ENCODE measurements around the gene DSCAML1. TPM values are rescaled to one million over a fixed set of nuclear protein-coding genes. Genes with fewer than 3 reads are reported as not detected.

DSCAML1 gene
- total RNA-seq, 6 experiments from 2014 or later, result not detected

DNA sequence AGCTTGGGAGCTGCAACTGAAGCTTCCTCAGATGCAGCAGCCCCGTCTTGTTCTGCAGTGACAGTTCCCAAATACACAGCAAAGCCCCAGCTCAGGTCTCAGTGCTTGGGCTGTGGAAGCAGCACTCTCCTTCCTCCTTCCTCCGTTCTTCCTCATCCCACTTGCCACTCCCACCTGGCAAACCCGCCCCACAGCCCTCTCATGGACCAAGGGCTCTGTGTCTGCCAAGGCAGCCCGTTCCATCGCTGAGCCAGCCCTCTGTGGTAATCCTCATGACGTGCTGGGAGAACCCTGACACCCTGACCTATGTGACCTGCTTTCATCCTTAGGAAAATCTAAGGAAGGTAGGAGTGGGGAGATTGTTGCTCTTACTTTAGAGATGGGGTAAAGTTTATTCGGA is 157.0 kb downstream of the DSCAML1 start:
- TF ChIP-seq, protein P1, sequence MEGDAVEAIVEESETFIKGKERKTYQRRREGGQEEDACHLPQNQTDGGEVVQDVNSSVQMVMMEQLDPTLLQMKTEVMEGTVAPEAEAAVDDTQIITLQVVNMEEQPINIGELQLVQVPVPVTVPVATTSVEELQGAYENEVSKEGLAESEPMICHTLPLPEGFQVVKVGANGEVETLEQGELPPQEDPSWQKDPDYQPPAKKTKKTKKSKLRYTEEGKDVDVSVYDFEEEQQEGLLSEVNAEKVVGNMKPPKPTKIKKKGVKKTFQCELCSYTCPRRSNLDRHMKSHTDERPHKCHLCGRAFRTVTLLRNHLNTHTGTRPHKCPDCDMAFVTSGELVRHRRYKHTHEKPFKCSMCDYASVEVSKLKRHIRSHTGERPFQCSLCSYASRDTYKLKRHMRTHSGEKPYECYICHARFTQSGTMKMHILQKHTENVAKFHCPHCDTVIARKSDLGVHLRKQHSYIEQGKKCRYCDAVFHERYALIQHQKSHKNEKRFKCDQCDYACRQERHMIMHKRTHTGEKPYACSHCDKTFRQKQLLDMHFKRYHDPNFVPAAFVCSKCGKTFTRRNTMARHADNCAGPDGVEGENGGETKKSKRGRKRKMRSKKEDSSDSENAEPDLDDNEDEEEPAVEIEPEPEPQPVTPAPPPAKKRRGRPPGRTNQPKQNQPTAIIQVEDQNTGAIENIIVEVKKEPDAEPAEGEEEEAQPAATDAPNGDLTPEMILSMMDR (IDR thresholded peaks at IDR 0.05), result no peak
- peaks cover 43% of the 10 kb centered on the region for H3K27me3 Mint-ChIP-seq (ENCODE audit: insufficient read depth)
- no peaks in the 10 kb centered on the region for H3K9me3 Mint-ChIP-seq
- no peaks in the 10 kb centered on the region for H3K36me3 Mint-ChIP-seq (ENCODE audit: low read depth)
- H3K4me3 Mint-ChIP-seq, result no peak overlapping the region
- no peak for DNase-seq
- H3K4me1 Mint-ChIP-seq (ENCODE audit: low read depth), result no peaks in the 10 kb centered on the region
- H3K27ac Mint-ChIP-seq, result no peak overlapping the region

DNA sequence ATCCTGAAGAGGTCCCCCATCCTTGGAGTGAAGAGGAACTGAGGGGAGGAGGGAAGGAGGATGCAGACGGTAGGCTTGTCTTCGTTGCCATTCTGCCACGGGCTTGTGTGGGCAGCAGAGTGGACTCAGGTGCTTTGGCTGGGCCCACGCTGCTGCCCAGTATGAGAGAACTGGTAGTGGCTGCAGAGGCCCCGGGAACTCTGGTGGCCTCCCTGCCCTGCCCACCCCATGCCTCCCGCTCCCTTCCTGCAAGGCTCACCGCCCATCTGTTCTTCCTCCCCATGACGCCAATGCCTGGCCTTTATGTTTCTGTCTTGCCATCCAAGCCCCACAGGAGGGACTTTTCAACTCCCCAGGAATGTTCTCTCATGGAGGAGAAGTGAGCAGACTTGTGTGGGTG is 157.4 kb downstream of the DSCAML1 start:
- peaks cover 47% of the 10 kb centered on the region for H3K27me3 Mint-ChIP-seq (ENCODE audit: insufficient read depth)
- no peaks in the 10 kb centered on the region for H3K9me3 Mint-ChIP-seq
- TF ChIP-seq, protein P1 (IDR thresholded peaks at IDR 0.05), result no peak
- DNase-seq, result no peak
- no peaks in the 10 kb centered on the region for H3K36me3 Mint-ChIP-seq (ENCODE audit: low read depth)
- H3K4me1 Mint-ChIP-seq (ENCODE audit: low read depth), result no peaks in the 10 kb centered on the region
- no peak overlapping the region for H3K27ac Mint-ChIP-seq
- H3K4me3 Mint-ChIP-seq, result no peak overlapping the region

DNA sequence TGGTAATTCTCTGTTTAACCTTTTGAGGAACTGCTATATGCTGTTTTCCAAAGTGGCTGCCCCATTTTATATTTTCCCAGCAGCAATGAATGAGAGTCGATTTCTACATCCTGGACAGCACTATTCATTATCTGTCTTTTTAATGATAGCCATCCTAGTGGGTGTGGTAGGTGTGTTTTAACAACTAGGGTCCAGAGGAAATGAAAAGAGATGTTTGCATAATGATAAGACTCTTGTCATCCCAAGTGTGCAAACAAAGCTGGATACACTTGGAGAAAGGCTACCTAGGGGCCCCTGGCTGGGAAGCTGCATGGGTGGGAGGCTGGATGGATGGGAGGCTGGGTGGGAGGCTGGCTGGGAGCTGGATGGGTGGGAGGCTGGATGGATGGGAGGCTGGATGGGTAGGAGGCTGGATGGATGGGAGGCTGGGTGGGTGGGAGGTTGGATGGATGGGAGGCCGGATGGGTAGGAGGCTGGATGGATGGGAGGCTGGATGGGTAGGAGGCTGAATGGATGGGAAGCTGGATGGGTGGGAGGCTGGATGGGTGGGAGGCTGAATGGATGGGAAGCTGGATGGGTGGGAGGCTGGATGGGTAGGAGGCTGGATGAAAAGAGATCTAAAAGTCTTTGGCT is 158.0 kb downstream of the DSCAML1 start:
- H3K27me3 Mint-ChIP-seq (ENCODE audit: insufficient read depth), result peaks cover 47% of the 10 kb centered on the region
- H3K36me3 Mint-ChIP-seq (ENCODE audit: low read depth), result no peaks in the 10 kb centered on the region
- H3K4me3 Mint-ChIP-seq, result no peak overlapping the region
- DNase-seq, result no peak
- TF ChIP-seq, protein P1 (IDR thresholded peaks at IDR 0.05), result no peak
- no peaks in the 10 kb centered on the region for H3K4me1 Mint-ChIP-seq (ENCODE audit: low read depth)
- H3K9me3 Mint-ChIP-seq, result no peaks in the 10 kb centered on the region
- H3K27ac Mint-ChIP-seq, result no peak overlapping the region

DNA sequence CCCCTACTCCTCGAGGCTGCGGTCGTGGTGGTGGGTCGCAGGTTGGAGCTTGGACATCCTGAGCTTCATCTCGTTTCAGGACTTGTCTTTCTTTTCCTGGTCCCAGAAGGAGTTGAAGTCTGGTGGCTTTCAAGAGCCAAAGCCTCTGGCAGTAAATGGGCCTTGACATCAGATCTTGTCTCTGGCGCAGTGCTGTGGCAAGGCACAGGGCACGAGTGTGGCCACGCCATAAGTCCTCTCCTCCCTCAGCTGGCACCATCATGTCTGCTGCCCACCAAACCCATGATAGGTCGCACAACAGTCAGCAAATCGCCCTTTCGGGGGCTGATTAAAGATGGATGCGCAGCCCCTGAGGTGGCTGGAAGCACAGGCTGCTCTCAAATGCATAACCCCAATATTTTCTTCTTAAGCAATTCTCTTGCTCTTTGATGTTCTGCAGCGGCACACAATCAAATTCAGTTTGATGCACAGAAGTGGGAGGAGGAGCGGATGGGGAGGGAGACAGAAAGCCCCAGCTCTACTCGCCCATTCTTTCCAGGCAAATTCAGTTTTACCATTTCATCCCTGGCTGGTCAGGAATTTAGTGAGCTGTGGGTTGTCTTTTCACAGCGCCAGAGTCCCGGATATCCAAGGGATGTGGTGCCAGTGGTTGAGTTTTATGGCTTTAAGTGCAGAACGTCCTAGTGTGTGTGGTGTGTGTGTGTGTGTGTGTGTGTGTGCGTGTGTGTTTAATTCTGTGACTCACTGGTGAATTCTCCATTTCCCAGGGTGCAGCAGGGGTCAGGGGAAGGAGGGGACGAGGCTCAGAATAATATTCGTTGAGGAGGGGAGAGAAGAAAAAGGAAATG is 162.0 kb downstream of the DSCAML1 start:
- H3K36me3 Mint-ChIP-seq (ENCODE audit: low read depth), result no peaks in the 10 kb centered on the region
- TF ChIP-seq, protein P1 (IDR thresholded peaks at IDR 0.05), result no peak
- no peak overlapping the region for H3K27ac Mint-ChIP-seq
- H3K4me1 Mint-ChIP-seq (ENCODE audit: low read depth), result no peaks in the 10 kb centered on the region
- H3K27me3 Mint-ChIP-seq (ENCODE audit: insufficient read depth), result peaks cover 40% of the 10 kb centered on the region
- H3K9me3 Mint-ChIP-seq, result no peaks in the 10 kb centered on the region
- peak; percentile 10 for DNase-seq
- no peak overlapping the region for H3K4me3 Mint-ChIP-seq

DNA sequence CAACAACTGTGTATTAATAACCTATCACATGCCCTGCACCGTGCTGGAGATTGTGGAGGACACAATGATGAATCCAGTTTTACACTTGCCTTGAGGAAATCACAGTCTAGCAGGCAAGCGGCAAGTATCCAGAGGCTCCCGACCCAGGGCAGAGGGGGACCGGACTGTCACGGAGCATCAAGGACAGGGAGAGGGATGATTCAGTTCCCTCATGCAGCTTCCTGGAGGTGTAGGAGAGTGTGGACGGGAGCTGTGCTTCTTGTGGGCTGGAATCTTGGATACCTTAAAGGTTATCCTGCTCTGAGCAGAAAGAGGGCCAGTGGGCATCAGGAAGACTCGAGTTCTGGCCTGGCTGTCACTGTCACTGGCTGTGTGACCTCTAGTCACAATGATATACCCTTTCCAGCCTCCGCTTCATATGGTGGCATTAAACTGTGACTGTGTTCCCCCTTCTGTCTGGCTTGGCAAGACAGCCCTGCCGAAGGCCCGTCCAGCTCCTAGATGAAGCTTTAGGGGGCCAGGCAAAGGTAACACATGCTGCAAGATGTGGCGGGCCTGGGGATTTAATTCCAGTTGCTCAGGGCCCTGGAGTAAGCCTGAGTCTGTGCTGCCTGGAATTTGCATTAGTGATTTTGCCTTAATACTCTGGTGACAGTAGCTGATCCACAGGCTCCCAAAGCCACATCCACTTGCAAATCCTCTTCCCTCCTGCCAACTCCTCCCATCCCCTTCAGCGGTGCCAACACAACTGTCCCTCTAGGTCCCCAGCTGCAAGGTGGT is 162.8 kb downstream of the DSCAML1 start:
- H3K9me3 Mint-ChIP-seq, result no peaks in the 10 kb centered on the region
- no peak for DNase-seq
- H3K4me1 Mint-ChIP-seq (ENCODE audit: low read depth), result no peaks in the 10 kb centered on the region
- H3K4me3 Mint-ChIP-seq, result no peak overlapping the region
- no peak overlapping the region for H3K27ac Mint-ChIP-seq
- peaks cover 46% of the 10 kb centered on the region for H3K27me3 Mint-ChIP-seq (ENCODE audit: insufficient read depth)
- TF ChIP-seq, protein P1 (IDR thresholded peaks at IDR 0.05), result no peak
- H3K36me3 Mint-ChIP-seq (ENCODE audit: low read depth), result no peaks in the 10 kb centered on the region
